ENCODE results near the gene DOCK9.

DOCK9 gene

DNA sequence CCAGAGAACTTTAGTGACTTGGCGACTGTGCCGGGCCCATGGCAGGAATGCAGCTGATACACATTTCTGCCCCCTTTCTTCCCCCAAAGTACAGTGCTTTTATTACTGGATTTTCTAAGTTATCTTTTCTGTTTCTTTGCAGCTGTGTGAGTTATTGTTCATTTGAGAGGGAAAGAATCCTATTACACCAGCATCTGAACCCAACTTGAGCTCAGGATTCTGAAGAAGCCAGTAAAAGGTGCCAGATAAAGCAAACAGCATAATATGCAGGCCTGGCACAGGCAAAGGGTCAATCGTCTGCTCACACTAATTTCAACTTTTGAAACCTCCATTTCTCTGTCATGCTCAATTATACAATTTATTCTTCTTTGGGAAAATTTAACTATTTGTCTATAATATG, 93.9 kb downstream of the DOCK9 start:
- DNase-seq: no peak

GRCh38 chr13:98881390-98881789, 96.5 kb downstream of the DOCK9 start:
- no peak for DNase-seq

GRCh38 chr13:98880677-98881076, 97.2 kb downstream of the DOCK9 start:
- DNase-seq: no peak

DNA sequence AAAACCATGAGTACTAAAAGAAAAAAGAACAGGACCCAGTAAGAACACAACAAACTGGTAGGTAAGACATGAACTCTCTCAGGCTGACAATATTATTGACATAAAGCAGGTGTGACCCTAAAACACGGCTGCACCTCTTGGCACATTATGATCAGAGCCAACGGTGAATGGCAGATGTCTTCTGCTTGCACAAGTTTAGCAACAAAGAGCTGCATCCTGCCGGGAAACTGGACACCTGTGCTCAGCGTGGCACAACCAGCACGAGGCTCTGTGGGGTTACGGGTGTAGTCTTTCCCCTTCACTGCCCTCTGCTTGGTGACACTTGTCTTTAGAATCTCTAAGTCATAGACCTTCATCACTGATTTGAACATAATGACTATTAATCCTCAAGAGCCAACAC, 97.9 kb downstream of the DOCK9 start:
- no peak for DNase-seq

- no peak for DNase-seq
These were observed 98.7 kb downstream of the DOCK9 start for GRCh38 chr13:98879127-98879520.

GRCh38 chr13:98878486-98879126, 99.3 kb downstream of the DOCK9 start:
- DNase-seq: no peak

DNA sequence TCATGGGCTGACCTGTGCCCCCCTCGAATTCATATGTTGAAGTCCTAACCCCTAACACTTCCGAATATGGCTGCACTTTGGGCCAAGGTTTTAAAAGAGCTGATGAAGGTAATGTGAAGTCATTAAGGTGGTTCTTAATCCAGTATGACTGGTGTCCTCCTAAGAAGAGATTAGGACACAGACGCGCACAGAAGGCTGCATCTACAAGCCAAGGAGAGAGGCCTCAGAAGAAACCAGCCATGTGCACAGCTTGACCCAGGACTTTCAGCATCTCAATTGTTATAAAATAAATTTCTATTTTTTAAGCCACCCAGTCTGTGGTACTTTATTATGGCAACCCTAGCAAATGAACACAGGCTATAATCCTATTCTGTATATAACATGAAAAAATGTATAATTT, 99.9 kb downstream of the DOCK9 start:
- DNase-seq: no peak

GRCh38 chr13:98877466-98877865, 100.4 kb downstream of the DOCK9 start:
- no peak for DNase-seq

DNA sequence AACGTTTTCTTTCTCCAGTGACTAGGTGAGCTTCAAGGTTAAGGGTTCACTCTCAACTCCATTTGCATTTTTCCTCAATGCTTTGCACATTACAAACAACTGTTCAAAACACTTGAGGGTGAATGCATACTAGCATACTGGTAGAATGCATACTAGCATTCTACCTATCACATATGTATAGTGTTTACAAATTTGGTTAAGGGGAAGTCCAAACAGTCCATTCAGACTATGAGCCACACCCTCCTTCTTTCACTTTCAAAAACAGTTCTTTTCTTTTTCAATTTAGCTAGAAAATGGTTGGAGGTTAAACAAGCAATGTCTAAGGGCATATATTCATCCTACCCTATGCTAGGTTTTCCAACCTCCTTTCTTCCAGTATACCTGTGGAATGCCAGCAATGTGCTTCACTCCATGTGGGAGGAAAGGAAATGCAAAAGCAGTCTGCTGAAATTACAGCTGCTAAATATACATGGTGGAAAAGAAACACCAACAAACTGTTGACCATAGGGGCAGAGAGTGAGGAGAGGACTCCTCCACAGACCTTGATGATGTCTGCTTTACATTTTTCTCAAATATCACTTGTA, 102.6 kb downstream of the DOCK9 start:
- no peak for DNase-seq

DNA sequence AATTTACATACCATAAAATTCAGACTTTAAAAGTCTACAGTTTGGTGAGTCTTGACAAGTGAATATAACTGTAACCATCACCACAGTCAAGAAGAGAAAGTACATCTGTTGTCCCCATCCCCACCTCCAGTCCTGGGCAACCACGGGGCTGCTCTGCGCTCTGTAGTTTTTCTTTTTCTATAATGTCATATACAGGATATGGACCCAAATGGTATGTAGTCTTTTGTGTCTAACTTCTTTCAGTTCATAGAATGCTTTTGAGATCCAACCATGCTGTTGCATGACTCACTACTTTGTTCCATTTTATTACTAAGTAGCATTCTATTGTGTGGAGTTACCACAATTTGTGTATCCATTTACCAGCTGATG, 103.9 kb downstream of the DOCK9 start:
- DNase-seq: no peak

GRCh38 chr13:98873377-98874028, 104.4 kb downstream of the DOCK9 start:
- no peak for DNase-seq

- DNase-seq: no peak
These were observed 106.1 kb downstream of the DOCK9 start for GRCh38 chr13:98871727-98872126.

GRCh38 chr13:98869408-98870090, 108.3 kb downstream of the DOCK9 start:
- DNase-seq: no peak

- no peak for DNase-seq
These were observed 108.9 kb downstream of the DOCK9 start for GRCh38 chr13:98868932-98869331.

DNA sequence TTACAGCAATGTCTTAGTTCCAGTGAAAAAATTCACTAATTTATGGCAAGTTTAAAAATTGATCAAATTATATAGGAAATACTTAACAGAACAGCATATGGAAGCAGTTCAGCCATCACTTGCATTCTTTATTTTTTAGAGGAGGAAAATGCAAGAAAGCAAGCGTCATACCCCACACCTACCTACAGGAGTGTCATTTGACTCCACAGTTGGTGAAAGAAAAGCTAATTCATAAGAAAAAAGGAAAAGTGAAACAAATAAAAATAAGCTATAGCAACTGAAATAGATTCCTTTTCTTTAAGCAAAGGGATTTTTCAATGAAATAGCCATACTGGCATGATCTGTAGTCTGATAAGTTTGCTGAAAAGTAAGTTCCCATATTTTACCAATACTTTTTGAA, 111.0 kb downstream of the DOCK9 start:
- DNase-seq: no peak

DNA sequence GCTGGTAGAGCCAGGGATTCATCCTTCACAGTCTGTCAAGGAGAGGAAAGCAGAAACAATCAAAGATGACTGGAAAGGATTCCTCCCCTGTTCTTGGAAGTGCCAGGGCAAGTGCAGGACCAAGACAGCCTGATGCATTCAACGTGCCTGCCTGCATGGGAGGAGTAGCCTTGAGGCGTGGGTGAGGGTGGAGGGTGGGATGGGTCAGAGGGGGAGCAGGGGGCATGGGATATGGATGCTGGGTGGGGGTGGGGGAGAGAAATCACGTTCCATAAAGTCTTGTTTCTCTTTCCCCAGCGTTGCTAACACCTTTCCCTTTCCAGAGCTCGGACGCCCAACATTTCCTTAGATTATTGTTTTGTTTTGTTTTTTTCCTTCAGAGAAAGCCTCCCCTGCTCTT, 117.4 kb downstream of the DOCK9 start:
- DNase-seq: no peak

DNA sequence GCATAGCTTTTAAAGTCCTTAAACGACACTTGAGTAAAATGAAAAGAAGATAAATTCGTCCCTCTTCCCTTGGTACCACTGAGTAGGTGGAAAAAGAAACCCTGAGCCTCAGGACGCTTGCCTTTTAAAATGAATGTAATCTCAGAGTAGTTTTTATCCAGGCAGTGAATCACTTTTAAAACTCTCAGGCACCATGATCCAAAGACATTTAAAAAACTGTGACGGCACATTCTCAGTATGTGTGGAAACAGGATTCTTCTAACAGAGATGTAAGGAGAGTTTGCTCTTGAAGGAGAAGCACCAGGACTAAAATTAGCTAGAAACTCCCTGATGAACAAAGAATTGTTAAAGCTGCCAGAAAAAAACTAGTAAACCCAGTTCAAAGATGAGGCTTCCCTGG, 119.7 kb downstream of the DOCK9 start:
- DNase-seq: no peak

DNA sequence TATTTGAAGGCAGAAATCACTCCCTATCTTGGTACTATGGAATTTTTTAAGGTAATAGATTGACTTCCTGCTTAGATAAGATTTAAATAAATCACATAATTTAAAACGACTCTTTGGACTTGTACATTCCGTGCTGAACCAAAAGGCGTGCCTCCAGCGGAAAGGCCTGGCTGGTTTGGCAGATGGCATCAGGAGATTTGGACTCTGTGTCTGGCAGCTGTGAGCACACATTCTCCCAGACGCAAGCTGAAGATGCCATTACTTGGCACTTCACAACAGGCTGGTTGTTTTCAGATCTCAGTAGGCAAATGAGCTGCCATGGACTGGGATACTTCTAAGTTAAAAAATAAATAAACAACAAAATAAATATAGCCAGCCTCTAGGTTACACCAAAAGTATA, 120.9 kb downstream of the DOCK9 start:
- no peak for DNase-seq

DNA sequence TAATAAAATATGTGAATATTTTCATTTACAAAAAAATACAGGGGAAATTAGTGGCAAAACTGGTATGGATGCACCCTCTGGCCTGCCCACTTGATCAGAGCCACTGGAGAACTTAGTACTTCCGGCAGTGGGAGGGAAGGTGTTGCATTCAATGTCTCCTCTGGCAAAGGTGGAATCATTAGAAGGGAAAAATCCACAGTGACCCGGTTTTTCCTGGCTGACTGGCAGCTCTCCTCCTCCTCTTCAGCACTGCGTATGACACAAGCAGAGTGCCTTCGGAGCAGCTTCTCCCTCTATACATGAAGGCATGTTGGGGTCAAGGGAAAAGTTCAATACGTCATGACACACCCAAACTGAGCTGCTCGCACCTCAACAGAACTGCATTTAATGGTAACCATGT, 123.4 kb downstream of the DOCK9 start:
- DNase-seq: no peak

- no peak for DNase-seq
These were observed 124.1 kb downstream of the DOCK9 start for GRCh38 chr13:98853771-98854221.

- DNase-seq: no peak
These were observed 126.6 kb downstream of the DOCK9 start for GRCh38 chr13:98851276-98851675.

DNA sequence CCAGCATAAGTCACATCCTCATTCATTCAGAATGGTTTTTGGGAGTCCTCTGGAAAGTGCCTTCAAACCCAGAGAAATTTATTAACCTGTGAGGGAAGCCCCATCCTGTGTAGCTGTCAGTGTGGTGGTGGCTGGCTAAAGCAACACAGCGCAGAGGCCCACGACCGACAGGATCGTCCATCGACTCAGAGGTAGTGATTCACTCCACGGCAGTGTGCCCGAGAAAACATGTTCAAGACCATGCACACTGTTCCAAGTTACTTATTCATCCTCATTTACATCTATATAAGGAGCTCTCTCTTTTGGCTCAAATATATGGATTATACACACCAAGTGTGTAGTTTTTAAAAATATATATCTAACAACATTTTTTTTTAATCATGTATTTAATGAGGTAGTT, 129.1 kb downstream of the DOCK9 start:
- no peak for DNase-seq

DNA sequence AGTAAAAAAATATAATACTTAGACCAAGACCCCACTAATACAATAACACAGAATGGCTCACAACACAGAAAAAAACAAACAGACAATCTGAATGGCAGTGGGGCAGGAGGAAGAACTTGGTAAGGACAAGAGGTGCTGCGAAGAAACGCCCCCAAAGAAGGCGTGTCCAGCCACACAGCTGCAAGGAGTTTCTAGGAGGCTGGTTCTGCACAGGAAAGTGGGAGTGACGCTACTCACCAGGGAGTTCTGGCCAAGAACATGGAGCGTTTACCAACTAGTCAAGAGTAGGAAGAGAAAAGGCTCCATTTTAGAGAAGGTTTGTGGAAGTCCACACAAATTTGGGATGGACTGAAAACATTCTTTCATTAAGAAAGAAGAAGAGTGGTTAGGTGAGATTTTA, 130.1 kb downstream of the DOCK9 start:
- no peak for DNase-seq

- no peak for DNase-seq
These were observed 130.9 kb downstream of the DOCK9 start for GRCh38 chr13:98846986-98847385.
